ENCODE measurements around the gene LRFN2.

The LRFN2 gene

DNA sequence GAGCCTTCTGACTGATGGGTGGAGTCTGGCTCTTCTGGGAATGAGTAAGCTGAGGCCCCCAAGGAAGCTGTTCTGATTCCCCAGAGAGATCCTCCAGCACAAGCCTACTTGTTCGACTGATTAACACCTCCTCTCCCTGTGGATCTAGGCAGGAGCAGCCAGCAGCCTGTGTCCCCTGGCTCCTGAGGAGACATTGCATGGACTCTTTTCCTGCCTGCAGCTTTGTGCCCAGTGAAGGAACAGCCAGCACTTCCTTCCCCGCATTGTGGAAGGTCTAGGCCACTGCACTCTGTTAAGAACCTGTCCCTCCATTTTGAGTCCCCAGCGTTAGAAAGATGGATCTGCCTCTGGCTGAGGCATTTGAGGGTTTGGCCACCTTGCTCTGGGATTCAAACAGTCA is 29.1 kb downstream of the LRFN2 start:
- no peaks in the 10 kb centered on the region for H3K79me1 ChIP-seq (ENCODE audit: low read depth, low read length)
- H3K4me3 ChIP-seq (ENCODE audit: low read length in 2 of 2), result no peak overlapping the region
- H3K9ac ChIP-seq (ENCODE audit: low read depth, low read length, poor library complexity), result no peak overlapping the region
- no peak for DNase-seq (ENCODE audit: low spot score)
- H3K23ac ChIP-seq (ENCODE audit: low read depth, low read length, poor library complexity), result no peak overlapping the region
- no peak overlapping the region for H2BK15ac ChIP-seq (ENCODE audit: low read length)
- no peak overlapping the region for H2AFZ ChIP-seq (ENCODE audit: low read length)
- no peaks in the 10 kb centered on the region for H3K9me3 ChIP-seq (replicated peaks in 1 of 2; ENCODE audit: control insufficient read depth in 2 of 2, insufficient read depth in 1 of 2, low read depth in 1 of 2, low read length in 2 of 2)
- no peaks in the 10 kb centered on the region for H3K27me3 ChIP-seq (ENCODE audit: control insufficient read depth in 3 of 3, insufficient read depth in 3 of 3, low read depth in 1 of 3, low read length in 3 of 3)
- H3K4me1 ChIP-seq (ENCODE audit: control insufficient read depth in 2 of 2, insufficient read depth in 1 of 2, low read depth in 1 of 2, low read length in 2 of 2), result peaks cover 0 to 4% of the 10 kb centered on the region in 2 donors
- H3K18ac ChIP-seq (ENCODE audit: low read length), result no peak overlapping the region
- H2BK5ac ChIP-seq (ENCODE audit: low read length), result no peak overlapping the region
- H4K91ac ChIP-seq (ENCODE audit: low read depth, low read length, poor library complexity), result no peak overlapping the region
- no peak overlapping the region for H4K8ac ChIP-seq (ENCODE audit: low read depth, low read length)
- no peak overlapping the region for H3K4me2 ChIP-seq (ENCODE audit: insufficient read depth, low read length, poor library complexity, severe bottlenecking)
- H3K27ac ChIP-seq (replicated peaks; ENCODE audit: low read length), result no peak overlapping the region
- H3K4ac ChIP-seq (ENCODE audit: low read length), result no peak overlapping the region
- no peak overlapping the region for H3K14ac ChIP-seq (ENCODE audit: low read length)
- no peaks in the 10 kb centered on the region for H3K36me3 ChIP-seq (replicated peaks in 1 of 2; ENCODE audit: control insufficient read depth in 2 of 2, insufficient read depth in 2 of 2, low read length in 2 of 2)
- WGBS, 2 donors (ENCODE audit: extremely low coverage in 2 of 2, insufficient read length in 2 of 2, insufficient replicate concordance in 1 of 2), result no CpG with 5 or more reads among the region's 3 CpGs
- H2BK12ac ChIP-seq (ENCODE audit: low read length), result no peak overlapping the region
- H2BK120ac ChIP-seq (ENCODE audit: low read depth, low read length), result no peak overlapping the region
- no peak overlapping the region for H2AK5ac ChIP-seq (ENCODE audit: low read depth, low read length)

DNA sequence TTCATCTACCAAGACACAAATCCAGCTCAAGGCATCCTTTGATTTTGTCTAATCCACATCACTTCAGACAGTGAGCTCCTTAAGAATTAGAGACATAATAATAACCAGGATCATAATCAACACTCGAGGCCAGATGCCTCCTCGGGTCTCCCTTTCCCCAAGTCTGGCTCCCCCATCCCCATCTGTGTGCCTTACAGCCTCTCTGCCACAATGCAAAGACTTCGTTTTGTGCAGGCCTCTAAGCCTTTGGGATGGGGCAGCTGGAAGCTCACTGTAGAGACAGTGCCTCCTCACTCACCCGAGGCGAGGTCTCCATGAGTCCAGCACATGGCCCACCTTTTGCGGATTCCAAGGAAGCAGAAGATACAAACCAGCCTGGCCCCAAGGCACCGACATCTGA is 30.3 kb downstream of the LRFN2 start:
- no peak overlapping the region for H3K23ac ChIP-seq (ENCODE audit: low read depth, low read length, poor library complexity)
- no peak for DNase-seq (ENCODE audit: low spot score)
- no peak overlapping the region for H3K4me3 ChIP-seq (ENCODE audit: low read length in 2 of 2)
- WGBS, 2 donors (ENCODE audit: extremely low coverage in 2 of 2, insufficient read length in 2 of 2, insufficient replicate concordance in 1 of 2), result no CpG with 5 or more reads among the region's 7 CpGs
- no peak overlapping the region for H4K91ac ChIP-seq (ENCODE audit: low read depth, low read length, poor library complexity)
- H2AK5ac ChIP-seq (ENCODE audit: low read depth, low read length), result no peak overlapping the region
- H3K18ac ChIP-seq (ENCODE audit: low read length), result no peak overlapping the region
- H3K79me1 ChIP-seq (ENCODE audit: low read depth, low read length), result no peaks in the 10 kb centered on the region
- H3K27me3 ChIP-seq (ENCODE audit: control insufficient read depth in 3 of 3, insufficient read depth in 3 of 3, low read depth in 1 of 3, low read length in 3 of 3), result no peaks in the 10 kb centered on the region
- no peak overlapping the region for H2BK15ac ChIP-seq (ENCODE audit: low read length)
- H3K9ac ChIP-seq (ENCODE audit: low read depth, low read length, poor library complexity), result no peak overlapping the region
- no peak overlapping the region for H3K14ac ChIP-seq (ENCODE audit: low read length)
- H2BK5ac ChIP-seq (ENCODE audit: low read length), result no peak overlapping the region
- H3K4me1 ChIP-seq (ENCODE audit: control insufficient read depth in 2 of 2, insufficient read depth in 1 of 2, low read depth in 1 of 2, low read length in 2 of 2), result peaks cover 0 to 4% of the 10 kb centered on the region in 2 donors
- no peaks in the 10 kb centered on the region for H3K36me3 ChIP-seq (replicated peaks in 1 of 2; ENCODE audit: control insufficient read depth in 2 of 2, insufficient read depth in 2 of 2, low read length in 2 of 2)
- no peak overlapping the region for H2AFZ ChIP-seq (ENCODE audit: low read length)
- no peak overlapping the region for H2BK12ac ChIP-seq (ENCODE audit: low read length)
- H2BK120ac ChIP-seq (ENCODE audit: low read depth, low read length), result no peak overlapping the region
- H3K4ac ChIP-seq (ENCODE audit: low read length), result no peak overlapping the region
- no peak overlapping the region for H3K4me2 ChIP-seq (ENCODE audit: insufficient read depth, low read length, poor library complexity, severe bottlenecking)
- no peaks in the 10 kb centered on the region for H3K9me3 ChIP-seq (replicated peaks in 1 of 2; ENCODE audit: control insufficient read depth in 2 of 2, insufficient read depth in 1 of 2, low read depth in 1 of 2, low read length in 2 of 2)
- H3K27ac ChIP-seq (replicated peaks; ENCODE audit: low read length), result no peak overlapping the region
- H4K8ac ChIP-seq (ENCODE audit: low read depth, low read length), result no peak overlapping the region

DNA sequence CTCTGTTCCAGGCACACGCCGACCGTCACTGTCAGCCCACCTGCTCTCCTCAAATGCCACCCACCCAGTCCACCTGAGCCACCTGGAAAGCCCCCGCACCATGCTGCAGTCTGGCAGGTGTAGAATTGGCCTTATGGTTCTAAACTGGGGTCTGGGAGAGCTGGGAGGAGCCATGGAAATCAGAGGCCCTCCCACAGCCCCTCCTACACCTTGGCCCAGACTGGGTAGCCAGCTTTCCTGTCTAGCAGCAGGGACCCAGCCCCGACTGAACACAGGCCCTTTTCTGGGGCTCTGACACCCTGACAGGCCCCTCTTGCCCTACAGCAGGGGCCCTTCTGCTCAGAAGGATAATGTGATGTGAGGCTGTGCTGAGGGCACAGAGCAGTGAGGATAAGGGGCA is 31.1 kb downstream of the LRFN2 start:
- H2AFZ ChIP-seq (ENCODE audit: low read length), result no peak overlapping the region
- H3K4me2 ChIP-seq (ENCODE audit: insufficient read depth, low read length, poor library complexity, severe bottlenecking), result no peak overlapping the region
- H3K9me3 ChIP-seq (replicated peaks in 1 of 2; ENCODE audit: control insufficient read depth in 2 of 2, insufficient read depth in 1 of 2, low read depth in 1 of 2, low read length in 2 of 2), result no peaks in the 10 kb centered on the region
- no peak overlapping the region for H2AK5ac ChIP-seq (ENCODE audit: low read depth, low read length)
- H3K36me3 ChIP-seq (replicated peaks in 1 of 2; ENCODE audit: control insufficient read depth in 2 of 2, insufficient read depth in 2 of 2, low read length in 2 of 2), result no peaks in the 10 kb centered on the region
- no peaks in the 10 kb centered on the region for H3K79me1 ChIP-seq (ENCODE audit: low read depth, low read length)
- no peak overlapping the region for H3K9ac ChIP-seq (ENCODE audit: low read depth, low read length, poor library complexity)
- no peak overlapping the region for H4K8ac ChIP-seq (ENCODE audit: low read depth, low read length)
- H2BK12ac ChIP-seq (ENCODE audit: low read length), result no peak overlapping the region
- no peak overlapping the region for H2BK120ac ChIP-seq (ENCODE audit: low read depth, low read length)
- H3K27ac ChIP-seq (replicated peaks; ENCODE audit: low read length), result no peak overlapping the region
- peaks cover 0 to 4% of the 10 kb centered on the region in 2 donors for H3K4me1 ChIP-seq (ENCODE audit: control insufficient read depth in 2 of 2, insufficient read depth in 1 of 2, low read depth in 1 of 2, low read length in 2 of 2)
- H3K27me3 ChIP-seq (ENCODE audit: control insufficient read depth in 3 of 3, insufficient read depth in 3 of 3, low read depth in 1 of 3, low read length in 3 of 3), result no peaks in the 10 kb centered on the region
- no peak for DNase-seq (ENCODE audit: low spot score)
- H3K18ac ChIP-seq (ENCODE audit: low read length), result no peak overlapping the region
- peak overlapping the region; percentile 58 for H2BK5ac ChIP-seq (ENCODE audit: low read length)
- H3K23ac ChIP-seq (ENCODE audit: low read depth, low read length, poor library complexity), result no peak overlapping the region
- no peak overlapping the region for H3K4me3 ChIP-seq (ENCODE audit: low read length in 2 of 2)
- H3K14ac ChIP-seq (ENCODE audit: low read length), result no peak overlapping the region
- no peak overlapping the region for H2BK15ac ChIP-seq (ENCODE audit: low read length)
- H4K91ac ChIP-seq (ENCODE audit: low read depth, low read length, poor library complexity), result no peak overlapping the region
- no peak overlapping the region for H3K4ac ChIP-seq (ENCODE audit: low read length)
- WGBS, 2 donors (ENCODE audit: extremely low coverage in 2 of 2, insufficient read length in 2 of 2, insufficient replicate concordance in 1 of 2), result no CpG with 5 or more reads among the region's 5 CpGs

DNA sequence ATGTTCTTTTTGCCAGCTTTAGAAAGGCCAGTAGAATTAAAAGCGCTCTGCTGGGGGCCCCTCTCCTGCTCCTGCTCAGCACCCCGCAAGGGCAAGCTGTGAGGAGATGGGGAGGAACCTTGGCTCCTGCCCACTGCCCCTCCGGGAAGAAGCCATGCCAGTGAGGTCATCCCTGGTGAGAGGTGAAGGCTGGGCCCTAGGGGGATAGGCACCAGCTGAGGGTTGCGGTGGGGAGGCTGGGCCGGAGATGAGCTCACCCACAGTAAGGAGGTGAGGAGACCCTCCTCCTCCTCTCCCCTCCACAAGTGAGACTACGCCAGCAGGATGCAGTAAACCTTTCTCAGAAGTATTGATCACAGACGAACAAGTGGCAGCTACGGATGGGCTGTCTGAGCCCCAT is 32.1 kb downstream of the LRFN2 start:
- H3K18ac ChIP-seq (ENCODE audit: low read length), result no peak overlapping the region
- no CpG with 5 or more reads among the region's 8 CpGs for WGBS, 2 donors (ENCODE audit: extremely low coverage in 2 of 2, insufficient read length in 2 of 2, insufficient replicate concordance in 1 of 2)
- DNase-seq (ENCODE audit: low spot score), result no peak

More for the DNA sequence above, 32.1 kb downstream of the LRFN2 start:
- H2BK15ac ChIP-seq (ENCODE audit: low read length), result no peak overlapping the region
- no peak overlapping the region for H4K8ac ChIP-seq (ENCODE audit: low read depth, low read length)
- no peak overlapping the region for H2AK5ac ChIP-seq (ENCODE audit: low read depth, low read length)
- no peaks in the 10 kb centered on the region for H3K36me3 ChIP-seq (replicated peaks in 1 of 2; ENCODE audit: control insufficient read depth in 2 of 2, insufficient read depth in 2 of 2, low read length in 2 of 2)
- H3K4ac ChIP-seq (ENCODE audit: low read length), result no peak overlapping the region
- H2AFZ ChIP-seq (ENCODE audit: low read length), result no peak overlapping the region
- no peaks in the 10 kb centered on the region for H3K79me1 ChIP-seq (ENCODE audit: low read depth, low read length)
- no peak overlapping the region for H3K4me2 ChIP-seq (ENCODE audit: insufficient read depth, low read length, poor library complexity, severe bottlenecking)
- H2BK120ac ChIP-seq (ENCODE audit: low read depth, low read length), result no peak overlapping the region
- H2BK12ac ChIP-seq (ENCODE audit: low read length), result no peak overlapping the region
- no peak overlapping the region for H2BK5ac ChIP-seq (ENCODE audit: low read length)
- H3K27me3 ChIP-seq (ENCODE audit: control insufficient read depth in 3 of 3, insufficient read depth in 3 of 3, low read depth in 1 of 3, low read length in 3 of 3), result no peaks in the 10 kb centered on the region
- no peak overlapping the region for H4K91ac ChIP-seq (ENCODE audit: low read depth, low read length, poor library complexity)
- H3K9me3 ChIP-seq (replicated peaks in 1 of 2; ENCODE audit: control insufficient read depth in 2 of 2, insufficient read depth in 1 of 2, low read depth in 1 of 2, low read length in 2 of 2), result no peaks in the 10 kb centered on the region
- H3K14ac ChIP-seq (ENCODE audit: low read length), result no peak overlapping the region
- peak overlapping the region; percentile 18 for H3K23ac ChIP-seq (ENCODE audit: low read depth, low read length, poor library complexity)
- H3K4me3 ChIP-seq (ENCODE audit: low read length in 2 of 2), result no peak overlapping the region
- H3K9ac ChIP-seq (ENCODE audit: low read depth, low read length, poor library complexity), result no peak overlapping the region
- peaks cover 0 to 4% of the 10 kb centered on the region in 2 donors for H3K4me1 ChIP-seq (ENCODE audit: control insufficient read depth in 2 of 2, insufficient read depth in 1 of 2, low read depth in 1 of 2, low read length in 2 of 2)
- H3K27ac ChIP-seq (replicated peaks; ENCODE audit: low read length), result no peak overlapping the region
